DMS114 treated with DMSO at 0.1 percent for 48 hours (cell line): ENCODE results near the gene HHATL.

Experiments used
- DNase-seq: peaks from one replicate; lab custom pipeline; 2025; ENCODE audit not compliant: unreplicated experiment; lab: John Stamatoyannopoulos, UW

HHATL gene, protein sequence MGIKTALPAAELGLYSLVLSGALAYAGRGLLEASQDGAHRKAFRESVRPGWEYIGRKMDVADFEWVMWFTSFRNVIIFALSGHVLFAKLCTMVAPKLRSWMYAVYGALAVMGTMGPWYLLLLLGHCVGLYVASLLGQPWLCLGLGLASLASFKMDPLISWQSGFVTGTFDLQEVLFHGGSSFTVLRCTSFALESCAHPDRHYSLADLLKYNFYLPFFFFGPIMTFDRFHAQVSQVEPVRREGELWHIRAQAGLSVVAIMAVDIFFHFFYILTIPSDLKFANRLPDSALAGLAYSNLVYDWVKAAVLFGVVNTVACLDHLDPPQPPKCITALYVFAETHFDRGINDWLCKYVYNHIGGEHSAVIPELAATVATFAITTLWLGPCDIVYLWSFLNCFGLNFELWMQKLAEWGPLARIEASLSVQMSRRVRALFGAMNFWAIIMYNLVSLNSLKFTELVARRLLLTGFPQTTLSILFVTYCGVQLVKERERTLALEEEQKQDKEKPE

DNA sequence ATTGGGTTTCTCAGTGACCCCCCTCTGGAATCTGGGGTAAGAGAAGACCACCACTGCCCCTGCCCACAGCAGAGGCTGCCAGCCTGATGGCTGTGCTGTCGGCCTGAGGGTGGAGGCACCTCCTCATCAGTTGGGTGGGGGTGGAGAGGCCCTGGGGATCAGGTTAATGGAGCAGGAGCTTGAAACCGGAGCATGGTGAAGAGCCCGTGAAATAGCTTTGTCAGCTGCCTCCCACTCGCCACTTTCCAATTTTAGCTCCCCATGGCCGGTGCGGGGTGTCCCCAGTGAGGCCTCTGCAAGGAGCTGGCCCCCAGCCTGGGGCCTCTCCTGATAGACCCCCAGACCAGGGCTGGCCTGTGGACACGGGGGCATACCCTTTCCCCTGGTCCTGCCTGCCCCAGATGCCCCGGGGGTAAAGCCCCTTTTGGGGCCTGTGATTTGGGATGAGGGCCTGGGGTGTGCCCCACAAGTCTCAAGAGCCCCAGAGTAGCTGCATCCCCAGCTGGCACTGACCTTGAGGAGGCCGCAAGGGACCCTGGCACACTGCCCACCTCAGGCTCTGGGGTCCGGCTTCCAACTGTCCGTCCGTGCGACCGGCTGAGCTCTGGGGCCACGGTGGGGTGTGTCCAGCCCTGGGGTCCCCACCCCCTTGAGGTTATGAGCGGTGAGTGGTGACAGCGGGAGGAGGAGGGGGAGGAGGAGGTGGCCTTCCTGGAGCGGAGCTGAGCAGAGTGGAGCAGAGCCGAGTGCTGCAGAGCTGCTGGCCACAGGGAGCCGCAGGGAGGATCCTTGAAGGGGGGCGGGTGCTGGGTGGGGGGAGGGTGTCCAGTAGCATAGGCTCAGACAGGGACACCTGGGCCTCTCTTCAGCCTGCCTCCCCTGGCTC is at the start of gene HHATL:
Gene HHATL, minus strand, starts transcription at position 733 of the 886 bp plus-strand sequence. CDS start 1,972 bp downstream, outside the sequence.
- no peak for DNase-seq

DNA sequence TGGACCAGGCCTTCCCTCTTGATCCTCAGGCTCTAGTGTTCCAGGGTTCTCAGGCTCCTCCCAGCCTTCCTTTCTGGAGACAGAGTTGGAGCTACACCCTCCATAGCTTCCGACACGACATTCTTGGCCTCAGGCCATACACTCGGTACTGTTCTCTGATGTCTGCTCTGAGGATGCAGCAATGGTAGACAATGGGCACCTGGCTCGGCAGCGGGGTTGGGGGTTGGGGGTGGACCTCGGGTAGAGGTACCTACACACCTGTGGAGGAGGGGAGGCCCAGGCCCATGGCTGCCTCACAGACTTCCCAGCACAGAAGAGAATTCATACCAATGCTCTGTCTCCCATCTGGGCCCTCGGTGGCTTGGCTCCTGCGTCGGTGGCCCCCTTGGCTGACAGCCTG is 49.0 kb upstream of the HHATL start:
- no peak for DNase-seq

- no peak for DNase-seq
Observed at GRCh38 chr3:42750834-42751233, 48.2 kb upstream of the HHATL start.

DNA sequence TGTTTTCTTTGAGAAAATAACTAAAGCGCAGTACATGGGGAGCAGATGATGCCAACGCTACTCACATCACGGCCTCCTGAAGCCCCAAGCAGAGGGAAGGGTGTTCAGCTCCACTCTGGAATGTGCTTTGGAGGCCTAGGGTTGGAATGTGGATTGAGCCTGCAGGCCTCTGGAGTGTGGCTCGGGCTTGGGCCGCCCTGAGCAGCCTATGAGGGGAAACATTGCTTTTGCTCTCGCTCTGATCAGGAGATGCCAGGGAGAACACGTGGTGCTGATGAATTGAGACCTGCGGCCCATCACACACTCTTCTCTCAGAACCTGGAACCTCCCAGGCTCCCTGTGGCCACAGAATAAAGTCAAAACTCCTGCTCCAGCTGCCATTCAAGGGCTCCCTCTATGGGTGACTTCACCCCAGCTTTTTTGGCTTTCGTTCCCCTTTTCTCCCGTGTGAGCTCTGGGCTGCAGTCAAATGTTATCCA is 47.2 kb upstream of the HHATL start:
- DNase-seq: no peak

- DNase-seq: no peak
Observed at GRCh38 chr3:42749025-42749752, 46.6 kb upstream of the HHATL start.

GRCh38 chr3:42747581-42747980 is 45.0 kb upstream of the HHATL start:
- DNase-seq: no peak

DNA sequence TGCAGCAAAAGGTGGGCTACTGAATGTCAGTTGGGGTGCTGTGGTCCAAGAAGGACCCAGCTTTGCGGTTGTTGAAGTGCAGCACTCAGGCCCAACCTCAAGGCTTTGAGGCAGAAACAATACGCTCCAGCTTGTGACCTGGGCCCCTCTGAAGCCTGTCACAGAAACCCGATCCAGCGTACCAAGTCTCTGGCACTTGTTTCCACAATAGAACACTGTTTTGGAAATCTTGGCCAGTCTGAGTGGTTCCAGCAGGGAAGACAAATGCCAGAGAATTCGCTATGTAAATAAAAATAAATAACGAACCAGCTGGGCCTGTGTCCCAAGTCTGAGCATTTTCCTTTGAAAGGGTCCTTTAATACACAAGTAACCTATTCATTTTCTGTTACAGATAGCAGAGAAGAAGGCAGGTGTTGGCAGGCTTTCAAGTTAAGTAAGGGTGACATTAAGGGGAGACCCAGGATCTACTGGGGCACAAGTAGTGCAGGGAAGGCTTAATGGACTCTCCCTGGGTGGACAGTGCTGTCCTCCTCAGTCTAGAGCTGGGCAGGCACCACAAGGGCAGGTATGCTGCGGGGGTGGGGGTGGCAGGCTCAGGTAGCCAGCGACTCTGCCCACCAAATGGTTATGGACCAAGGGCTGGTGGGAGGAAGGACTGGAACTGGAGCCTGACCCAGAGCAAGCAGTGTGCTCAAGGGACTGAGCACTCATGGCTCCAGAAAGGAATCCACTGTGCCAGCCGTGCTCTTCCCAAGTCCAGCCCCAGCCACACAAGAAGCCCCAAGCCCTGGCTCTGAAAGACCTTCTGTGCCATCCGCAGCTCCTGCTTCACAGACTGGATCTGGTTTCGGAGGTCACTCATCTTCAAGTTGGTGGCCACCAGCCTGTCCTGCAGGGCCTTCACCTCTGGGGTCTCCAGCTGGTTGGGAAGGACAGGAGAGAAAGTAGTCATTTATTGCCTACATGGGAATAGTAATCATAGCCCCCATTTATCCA is 44.2 kb upstream of the HHATL start:
- DNase-seq: no peak

GRCh38 chr3:42745776-42746454 is 43.3 kb upstream of the HHATL start:
- no peak for DNase-seq

- no peak for DNase-seq
Observed at GRCh38 chr3:42745291-42745745, 42.7 kb upstream of the HHATL start.

DNA sequence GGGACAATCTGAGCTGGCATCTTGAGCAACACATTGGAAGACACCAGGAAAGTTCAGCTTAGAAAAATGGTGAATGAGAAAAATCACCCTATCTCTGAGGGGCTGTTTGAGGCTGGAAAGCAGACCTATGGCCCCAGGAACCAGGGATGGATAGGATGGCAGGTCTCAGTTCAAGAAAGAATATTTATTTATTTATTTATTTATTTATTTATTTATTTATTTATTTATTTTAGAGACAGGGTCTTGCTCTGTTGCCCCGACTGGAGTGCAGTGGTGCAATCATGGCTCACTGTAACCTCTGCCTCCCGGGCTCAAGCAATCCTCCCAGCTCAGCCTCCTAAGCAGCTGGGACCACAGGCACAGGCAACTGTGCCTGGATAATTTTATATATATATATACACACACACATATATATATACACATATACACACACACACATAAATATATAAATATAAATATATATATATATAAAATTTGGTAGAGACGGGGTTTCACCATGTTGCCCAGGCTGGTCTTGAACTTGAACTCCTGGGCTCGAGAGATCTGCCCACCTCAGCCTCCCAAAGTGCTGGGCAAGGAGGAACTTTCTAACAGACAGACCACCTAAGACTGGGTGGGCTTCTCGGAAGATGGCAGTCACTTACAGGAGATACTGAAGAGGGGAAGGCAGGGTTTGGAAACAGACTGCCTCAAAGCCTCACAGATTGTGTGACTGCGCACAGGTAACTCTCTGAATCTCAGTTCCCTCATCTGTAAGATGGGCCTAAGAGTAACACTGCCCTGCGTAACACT is 40.8 kb upstream of the HHATL start:
- no peak for DNase-seq

- DNase-seq: no peak
Observed at GRCh38 chr3:42742688-42743087, 40.1 kb upstream of the HHATL start.

DNA sequence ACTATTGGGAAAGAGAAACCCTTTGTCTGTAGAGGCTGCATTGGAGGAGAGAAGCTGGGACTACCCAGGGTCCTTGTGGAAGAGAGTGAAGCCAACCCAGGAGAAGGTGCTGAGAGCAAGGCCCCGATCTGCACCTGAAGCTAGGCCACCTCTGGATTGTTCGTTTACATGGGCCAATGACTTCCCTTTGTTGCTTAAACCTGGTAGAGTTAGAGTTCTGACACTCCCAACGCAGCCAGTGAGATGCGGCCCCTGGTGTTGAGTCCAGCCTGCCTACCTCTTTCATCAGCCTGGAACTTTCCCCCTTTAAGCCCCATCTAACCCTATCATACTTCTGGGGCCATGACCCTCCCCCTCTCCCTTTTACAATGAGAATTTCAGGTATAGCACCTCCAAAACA is 39.7 kb upstream of the HHATL start:
- no peak for DNase-seq

GRCh38 chr3:42741796-42742195 is 39.2 kb upstream of the HHATL start:
- DNase-seq: no peak

- no peak for DNase-seq
Observed at GRCh38 chr3:42739401-42740158, 37.0 kb upstream of the HHATL start.

GRCh38 chr3:42736531-42736930 is 33.9 kb upstream of the HHATL start:
- DNase-seq: no peak

- no peak for DNase-seq
Observed at GRCh38 chr3:42736081-42736480, 33.5 kb upstream of the HHATL start.

- DNase-seq: no peak
Observed at GRCh38 chr3:42735615-42736014, 33.0 kb upstream of the HHATL start.

- no peak for DNase-seq
Observed at GRCh38 chr3:42735019-42735418, 32.4 kb upstream of the HHATL start.
